Measurements from ENCODE around the gene RPH3AL. TPM values are rescaled to one million over a fixed set of nuclear protein-coding genes. Genes with fewer than 3 reads are reported as not detected.

The RPH3AL gene
- total RNA-seq, 4 donors from 2014 or later = 6.3 to 14.4 (median 10.8) TPM

DNA sequence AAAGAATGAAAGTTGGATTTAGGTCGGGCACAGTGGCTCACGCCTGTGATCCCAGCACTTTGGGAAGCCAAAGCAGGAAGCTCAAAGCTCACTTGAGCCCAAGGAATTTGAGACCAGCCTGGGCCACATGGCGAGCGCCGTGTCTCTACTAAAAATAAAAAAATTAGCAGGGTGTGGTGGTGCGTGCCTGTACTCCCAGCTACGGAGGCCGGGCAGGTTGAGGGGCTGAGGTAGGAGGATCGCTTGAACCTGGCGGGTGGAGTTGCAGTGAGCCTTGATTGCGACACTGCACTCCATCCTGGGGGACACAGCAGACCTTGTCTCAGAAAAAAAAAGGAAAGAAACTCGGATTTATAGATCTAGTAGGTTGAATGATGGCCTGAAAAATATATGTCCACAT is 37.4 kb upstream of the RPH3AL start:
- no peak overlapping the region for H3K4me3 ChIP-seq
- in situ Hi-C loops (cut with MboI; ENCODE audit: low sequenced_read_pairs in 4 of 4) = loop anchor here in 1 of 4 donors (10.0 kb wide), 1 partner anchor 125 kb away; no protein-coding TSS in a partner anchor
- no peaks in the 10 kb centered on the region for H3K4me1 ChIP-seq
- no peak for DNase-seq
- intact Hi-C loops (cut with DNase I; ENCODE audit: low total_unique reads) = no loop called here
- peaks cover 3 to 11% (median 11%) of the 10 kb centered on the region in 3 donors for H3K27me3 ChIP-seq
- no peaks in the 10 kb centered on the region for H3K9me3 ChIP-seq
- no peaks in the 10 kb centered on the region for H3K36me3 ChIP-seq
- ATAC-seq = no peak
- H3K27ac ChIP-seq = no peak overlapping the region
- no peak for TF ChIP-seq POLR2A (IDR thresholded peaks at IDR 0.05)
- TF ChIP-seq, protein P1, sequence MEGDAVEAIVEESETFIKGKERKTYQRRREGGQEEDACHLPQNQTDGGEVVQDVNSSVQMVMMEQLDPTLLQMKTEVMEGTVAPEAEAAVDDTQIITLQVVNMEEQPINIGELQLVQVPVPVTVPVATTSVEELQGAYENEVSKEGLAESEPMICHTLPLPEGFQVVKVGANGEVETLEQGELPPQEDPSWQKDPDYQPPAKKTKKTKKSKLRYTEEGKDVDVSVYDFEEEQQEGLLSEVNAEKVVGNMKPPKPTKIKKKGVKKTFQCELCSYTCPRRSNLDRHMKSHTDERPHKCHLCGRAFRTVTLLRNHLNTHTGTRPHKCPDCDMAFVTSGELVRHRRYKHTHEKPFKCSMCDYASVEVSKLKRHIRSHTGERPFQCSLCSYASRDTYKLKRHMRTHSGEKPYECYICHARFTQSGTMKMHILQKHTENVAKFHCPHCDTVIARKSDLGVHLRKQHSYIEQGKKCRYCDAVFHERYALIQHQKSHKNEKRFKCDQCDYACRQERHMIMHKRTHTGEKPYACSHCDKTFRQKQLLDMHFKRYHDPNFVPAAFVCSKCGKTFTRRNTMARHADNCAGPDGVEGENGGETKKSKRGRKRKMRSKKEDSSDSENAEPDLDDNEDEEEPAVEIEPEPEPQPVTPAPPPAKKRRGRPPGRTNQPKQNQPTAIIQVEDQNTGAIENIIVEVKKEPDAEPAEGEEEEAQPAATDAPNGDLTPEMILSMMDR (IDR thresholded peaks at IDR 0.05 in 4 of 5, conservative IDR thresholded peaks at IDR 0.05 in 1 of 5) = no peak

DNA sequence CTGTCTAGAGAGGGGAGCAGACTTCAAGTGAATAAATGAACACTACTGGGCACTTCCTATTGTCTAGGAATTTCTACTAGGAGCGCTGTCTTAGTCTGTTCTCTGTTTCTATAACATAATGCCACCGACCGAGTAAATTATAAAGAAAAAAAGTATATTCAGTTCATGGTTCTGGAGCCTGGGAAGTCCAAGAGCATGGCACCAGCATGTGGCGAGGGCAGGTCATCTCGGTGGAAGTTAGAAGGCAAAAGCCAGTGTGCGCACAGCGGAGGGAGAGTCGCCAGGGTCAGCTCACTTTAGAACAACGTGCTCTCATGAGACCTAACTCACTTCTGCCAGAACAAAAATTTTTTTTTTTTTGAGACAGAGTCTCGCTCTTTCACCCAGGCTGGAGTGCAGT is 35.5 kb upstream of the RPH3AL start:
- no peak for DNase-seq
- H3K4me3 ChIP-seq = no peak overlapping the region
- H3K36me3 ChIP-seq = no peaks in the 10 kb centered on the region
- no peak for ATAC-seq
- H3K27me3 ChIP-seq = peaks cover 0 to 10% (median 3%) of the 10 kb centered on the region in 3 donors
- H3K27ac ChIP-seq = no peak overlapping the region
- intact Hi-C loops (cut with DNase I; ENCODE audit: low total_unique reads) (loop anchor here (5.0 kb wide), 1 partner anchor 246 kb away; a partner anchor contains a TSS), in situ Hi-C loops (cut with MboI; ENCODE audit: low sequenced_read_pairs in 4 of 4) (no loop called here)
- H3K9me3 ChIP-seq = no peaks in the 10 kb centered on the region
- no peaks in the 10 kb centered on the region for H3K4me1 ChIP-seq
- TF ChIP-seq POLR2A (IDR thresholded peaks at IDR 0.05) = no peak
- TF ChIP-seq, protein P1 (IDR thresholded peaks at IDR 0.05 in 4 of 5, conservative IDR thresholded peaks at IDR 0.05 in 1 of 5) = no peak

DNA sequence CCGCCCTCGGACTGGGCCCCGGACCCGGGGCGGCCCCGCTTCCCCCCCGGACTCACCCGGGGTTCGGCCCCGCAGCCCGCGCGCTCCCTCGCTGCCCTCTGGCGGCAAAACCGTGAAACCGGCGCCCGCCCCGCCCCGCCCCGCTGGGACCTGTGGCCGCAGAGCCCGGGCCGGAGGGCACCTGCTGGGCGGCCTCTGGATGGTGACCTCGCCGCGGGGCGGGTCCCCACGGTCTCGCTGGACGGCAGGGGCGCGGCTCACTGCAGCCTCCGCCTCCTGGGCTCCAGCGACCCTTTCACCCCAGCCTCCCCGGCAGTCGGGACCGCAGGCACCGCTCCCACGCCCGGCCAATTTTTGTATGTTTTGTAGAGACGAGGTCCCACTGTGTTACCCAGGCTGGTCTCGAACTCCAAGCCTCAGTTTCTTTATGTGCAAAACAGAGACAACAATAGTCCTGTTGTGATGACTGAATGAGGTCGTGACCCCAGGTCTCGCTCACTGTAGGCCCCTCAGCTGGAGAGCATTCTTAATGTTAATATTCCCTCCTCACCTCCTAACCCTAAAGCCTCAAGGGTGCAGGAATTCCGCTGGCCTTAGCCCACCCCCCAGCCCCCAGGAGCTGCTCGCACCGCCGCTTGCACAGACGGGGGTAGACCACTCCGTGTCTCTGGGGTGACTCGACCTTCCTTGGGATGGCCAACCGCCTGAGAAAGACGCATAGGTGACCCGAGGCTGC is 33.7 kb upstream of the RPH3AL start:
- Histone ChIP-seq H3K27me3 (peaks cover 0 to 10% (median 3%) of the 10 kb centered on the region in 3 donors), H3K9me3 (no peaks in the 10 kb centered on the region), H3K36me3 (no peaks in the 10 kb centered on the region), H3K4me1 (no peaks in the 10 kb centered on the region), H3K27ac (peak overlapping the region in 3 of 4 donors; percentile 36 to 78 (median 75)), H3K4me3 (peak overlapping the region in 2 of 4 donors; percentile 47 to 51)
- intact Hi-C loops (cut with DNase I; ENCODE audit: low total_unique reads) (loop anchor here (5.0 kb wide), 1 partner anchor 244 kb away; a partner anchor contains a TSS), in situ Hi-C loops (cut with MboI; ENCODE audit: low sequenced_read_pairs in 4 of 4) (no loop called here)
- TF ChIP-seq, protein P1 (IDR thresholded peaks at IDR 0.05 in 4 of 5, conservative IDR thresholded peaks at IDR 0.05 in 1 of 5) = peak; percentile 29 to 82 (median 77)
- peak in 1 of 2 donors; percentile 21 for TF ChIP-seq POLR2A (IDR thresholded peaks at IDR 0.05)
- DNase-seq = peak in 1 of 2 donors; percentile 49
- peak; percentile 71 to 74 for ATAC-seq

DNA sequence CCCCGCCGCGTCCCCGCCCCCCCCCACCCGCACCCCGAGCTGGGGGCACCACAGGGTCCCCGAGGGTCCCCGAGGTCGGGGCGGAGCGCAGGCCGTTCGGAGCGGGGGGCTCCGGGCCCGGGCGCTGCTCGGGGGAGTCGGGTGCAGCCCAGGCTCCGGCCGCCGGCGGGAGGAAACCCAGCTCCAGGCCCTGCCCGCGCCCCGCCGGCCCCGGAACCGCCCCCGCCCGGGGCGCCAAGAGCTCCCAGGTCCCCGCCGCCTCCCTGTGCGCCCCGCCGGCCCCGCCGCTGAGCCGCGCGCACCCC is 33.2 kb upstream of the RPH3AL start:
- in situ Hi-C loops (cut with MboI; ENCODE audit: low sequenced_read_pairs in 4 of 4) = no loop called here
- intact Hi-C loops (cut with DNase I; ENCODE audit: low total_unique reads) = loop anchor here (5.0 kb wide), 1 partner anchor 243 kb away; a partner anchor contains a TSS
- Histone ChIP-seq H3K27ac (peak overlapping the region in 3 of 4 donors; percentile 75 to 78 (median 78)), H3K9me3 (no peaks in the 10 kb centered on the region), H3K36me3 (no peaks in the 10 kb centered on the region), H3K4me1 (no peaks in the 10 kb centered on the region), H3K4me3 (peak overlapping the region; percentile 47 to 54 (median 52)), H3K27me3 (peaks cover 0 to 10% (median 3%) of the 10 kb centered on the region in 3 donors)
- peak; percentile 40 for ATAC-seq
- TF ChIP-seq POLR2A (IDR thresholded peaks at IDR 0.05) = no peak
- TF ChIP-seq, protein P1 (IDR thresholded peaks at IDR 0.05 in 4 of 5, conservative IDR thresholded peaks at IDR 0.05 in 1 of 5) = no peak
- no peak for DNase-seq

Measured in gastrocnemius medialis (tissue), 4 donors.